ENCODE results near the gene PTPRM. TPM values are rescaled to one million over a fixed set of nuclear protein-coding genes. Genes with fewer than 3 reads are reported as not detected.
"Not testable (repeated sequence)": the region's sequence is repeated elsewhere in the genome, so short reads cannot be mapped to it uniquely, and the experiment has no call there.

Gene PTPRM
- total RNA-seq, 1 experiment from 2014 or later, result 11.1 TPM

- no peak for TF ChIP-seq ZNF219 (CRISPR knock-in tag; IDR thresholded peaks at IDR 0.05; ENCODE audit: borderline replicate concordance)
- TF ChIP-seq SOX15 (CRISPR knock-in tag; IDR thresholded peaks at IDR 0.05), result no peak
- no peak for TF ChIP-seq ZNF423 (CRISPR knock-in tag; IDR thresholded peaks at IDR 0.05)
- no peak for TF ChIP-seq ZNF425 (CRISPR knock-in tag; conservative IDR thresholded peaks at IDR 0.05)
- TF ChIP-seq CDX4 (CRISPR knock-in tag; IDR thresholded peaks at IDR 0.05; ENCODE audit: borderline replicate concordance), result no peak
- TF ChIP-seq ZNF532 (CRISPR knock-in tag; IDR thresholded peaks at IDR 0.05; ENCODE audit: borderline replicate concordance), result no peak
Observed at GRCh38 chr18:8439055-8439454, 871.9 kb downstream of the PTPRM start (continued).

- ATAC-seq (no peak), DNase-seq (ENCODE audit: low spot score) (no peak)
- Mint-ChIP-seq H3K27ac (no peak overlapping the region), H3K4me3 (no peak overlapping the region), H3K9me3 (peaks cover 34% of the 10 kb centered on the region), H3K36me3 (peaks cover 14% of the 10 kb centered on the region), H3K27me3 (ENCODE audit: low read depth) (no peaks in the 10 kb centered on the region), H3K4me1 (no peaks in the 10 kb centered on the region)
- POLR2A ChIA-PET, result no interaction called here
- TF ChIP-seq ZNF671 (CRISPR knock-in tag; IDR thresholded peaks at IDR 0.05) (no peak), GTF2I (CRISPR knock-in tag; conservative IDR thresholded peaks at IDR 0.05) (no peak), ARID4B (CRISPR knock-in tag; IDR thresholded peaks at IDR 0.05; ENCODE audit: borderline replicate concordance) (no peak), ATF3 (CRISPR knock-in tag; conservative IDR thresholded peaks at IDR 0.05) (no peak)
- CTCF ChIA-PET, result no interaction called here
Observed at GRCh38 chr18:8443505-8443904, 876.4 kb downstream of the PTPRM start.

GRCh38 chr18:8446936-8447335, 879.8 kb downstream of the PTPRM start:
- H3K27me3 Mint-ChIP-seq (ENCODE audit: low read depth); ATAC-seq; H3K4me1 Mint-ChIP-seq; H3K4me3 Mint-ChIP-seq; H3K27ac Mint-ChIP-seq; DNase-seq (ENCODE audit: low spot score); H3K36me3 Mint-ChIP-seq; POLR2A ChIA-PET; CTCF ChIA-PET: not testable (repeated sequence)
- peaks cover 14% of the 10 kb centered on the region for H3K9me3 Mint-ChIP-seq
